NCI-H128 (cell line): ENCODE measurements around the gene C14orf119.

Experiments used
- DNase-seq: peaks from one replicate; lab custom pipeline; 2025; ENCODE audit not compliant: unreplicated experiment; lab: John Stamatoyannopoulos, UW

The C14orf119 gene

GRCh38 chr14:23060536-23061260 lies 34.6 kb upstream of the C14orf119 start:
- no peak for DNase-seq

DNA sequence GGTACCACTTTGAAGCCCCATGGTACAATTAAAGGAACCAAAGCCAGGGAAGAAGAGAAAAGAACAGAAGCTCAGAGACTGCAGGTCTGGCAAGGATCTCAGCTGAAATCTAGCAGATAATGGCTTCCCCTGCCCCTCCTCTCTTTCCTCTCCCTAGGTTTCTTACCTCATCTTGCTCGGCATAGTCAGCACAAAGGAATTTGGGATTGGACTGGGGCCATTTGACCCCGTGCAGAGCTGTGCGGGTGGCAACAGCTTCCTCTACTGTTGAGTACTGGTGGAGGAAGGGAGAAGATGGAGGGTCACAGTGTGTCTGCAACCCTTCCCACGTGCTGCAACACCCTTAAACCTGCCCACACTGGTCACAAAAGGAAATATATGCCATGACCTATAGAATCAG lies 33.3 kb upstream of the C14orf119 start:
- DNase-seq, result no peak

- DNase-seq, result no peak
Observed at GRCh38 chr14:23063601-23064000, 31.7 kb upstream of the C14orf119 start.

- no peak for DNase-seq
Observed at GRCh38 chr14:23066368-23066767, 28.9 kb upstream of the C14orf119 start.

DNA sequence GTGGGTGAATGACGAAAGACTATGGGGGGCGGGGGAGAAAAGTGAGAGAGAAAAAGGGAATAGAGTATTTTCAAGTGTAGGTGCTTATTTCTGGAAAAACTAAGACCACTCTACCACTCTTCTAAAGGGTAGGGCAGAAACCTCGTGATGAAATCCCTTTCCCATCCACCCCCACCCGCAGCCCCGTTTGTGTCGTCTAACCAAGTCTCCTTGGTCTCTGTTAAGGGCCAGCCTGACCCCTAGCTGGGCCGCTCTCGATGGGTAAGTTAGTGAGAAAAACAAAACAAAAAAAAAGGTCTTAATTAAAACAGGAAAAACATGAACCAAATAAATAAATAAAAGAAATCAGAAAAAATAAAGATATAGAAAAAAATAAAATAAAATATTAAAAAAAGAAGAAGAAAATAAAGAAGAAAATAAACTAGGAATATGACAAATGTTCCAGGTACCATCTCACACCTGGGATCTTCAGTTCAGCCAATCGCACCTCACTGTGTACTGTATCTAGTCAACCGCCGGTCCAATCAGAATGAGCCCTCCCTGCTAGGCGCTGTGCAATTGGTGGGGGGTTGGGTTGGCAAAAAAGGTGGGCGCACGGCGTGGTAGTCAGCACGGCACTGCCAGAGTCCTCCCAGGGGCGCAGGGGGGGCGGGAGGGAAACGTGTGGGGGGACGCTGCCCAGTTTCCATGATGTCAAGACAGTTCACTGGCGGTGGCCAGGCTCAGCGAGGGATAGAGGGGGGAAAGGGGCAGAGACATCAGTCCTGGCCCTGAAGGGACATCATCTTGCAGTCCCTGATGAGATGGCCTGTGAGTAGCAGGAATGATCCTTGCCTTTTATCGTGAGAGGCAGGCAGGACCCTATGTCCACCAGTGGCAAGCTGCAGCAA lies 28.2 kb upstream of the C14orf119 start:
- no peak for DNase-seq

DNA sequence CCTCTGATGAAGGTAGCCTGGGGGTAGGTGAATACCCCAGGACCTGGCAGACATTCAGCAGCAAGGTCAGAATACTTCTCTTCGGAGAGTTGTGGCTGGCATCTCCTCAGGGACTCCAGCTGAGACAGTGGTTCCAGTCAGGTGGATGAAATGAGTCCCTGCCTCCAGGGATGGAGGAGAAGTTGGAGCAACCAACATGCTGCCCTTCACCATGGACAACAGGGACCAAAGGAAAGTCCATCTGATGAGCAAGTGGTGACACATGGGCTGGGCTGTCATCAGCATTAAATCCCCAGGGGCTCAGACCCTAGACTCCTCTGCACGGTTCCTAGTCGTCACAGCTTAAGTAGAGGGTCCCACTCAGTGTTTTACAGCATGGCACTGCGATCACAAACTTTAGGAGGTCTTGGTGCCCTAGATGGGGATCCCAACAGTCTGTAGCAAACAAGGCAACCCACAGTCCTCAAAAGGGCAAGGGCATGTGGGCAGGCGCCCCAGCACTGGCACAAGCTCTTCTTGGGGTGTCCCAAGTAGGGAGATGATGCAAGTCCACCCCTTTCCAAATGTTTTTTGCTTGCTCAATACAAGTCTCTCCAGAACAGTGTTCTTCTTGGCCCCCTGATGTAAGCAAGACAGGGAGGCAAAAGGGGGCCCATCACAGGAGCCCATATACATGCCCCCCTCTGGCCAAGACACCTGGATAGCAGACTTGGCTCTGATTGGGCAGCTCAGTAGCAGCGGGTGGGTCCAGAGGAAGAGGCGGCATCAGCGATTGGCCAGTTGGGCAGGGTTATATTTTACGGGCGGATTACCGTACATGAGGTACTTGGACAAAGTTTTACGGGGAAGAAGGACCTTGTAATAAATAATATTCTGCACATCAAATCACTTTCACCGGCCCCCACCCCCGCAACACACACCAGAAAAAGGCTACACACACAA lies 27.2 kb upstream of the C14orf119 start:
- no peak for DNase-seq

- DNase-seq, result no peak
Observed at GRCh38 chr14:23068789-23069412, 26.4 kb upstream of the C14orf119 start.

- no peak for DNase-seq
Observed at GRCh38 chr14:23069413-23069806, 25.9 kb upstream of the C14orf119 start.

GRCh38 chr14:23070262-23071129 lies 24.8 kb upstream of the C14orf119 start:
- no peak for DNase-seq

- DNase-seq, result no peak
Observed at GRCh38 chr14:23071244-23071920, 23.9 kb upstream of the C14orf119 start.

DNA sequence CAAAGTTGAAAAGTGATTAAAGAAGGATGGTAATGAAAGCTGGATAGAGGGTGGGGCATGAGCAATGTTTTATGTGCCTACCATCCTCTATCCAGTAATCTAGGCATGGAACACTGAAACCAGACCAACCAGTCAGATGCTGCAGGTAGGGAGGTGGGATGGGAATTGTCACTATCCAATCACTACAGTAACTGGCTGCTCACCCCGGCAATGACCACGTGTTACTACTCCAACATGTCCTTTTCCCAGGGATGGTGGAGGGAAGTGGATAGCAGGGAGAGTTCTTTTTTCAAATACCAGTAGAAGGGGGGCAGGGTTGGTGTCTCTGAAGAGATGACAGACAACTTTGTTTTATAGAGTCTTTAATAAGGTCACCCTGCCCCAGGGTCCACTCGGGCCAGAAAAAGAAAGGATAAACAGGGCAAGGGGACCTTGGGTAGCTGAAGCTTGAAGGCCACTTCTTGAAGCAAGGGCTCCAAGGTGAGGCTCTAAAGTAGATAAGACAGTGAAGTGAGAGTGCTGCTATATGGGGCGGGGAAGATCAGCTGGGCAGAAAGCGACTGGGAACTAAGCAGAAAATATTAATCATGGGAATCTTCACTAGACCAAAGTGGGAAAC lies 23.3 kb upstream of the C14orf119 start:
- DNase-seq, result no peak

- DNase-seq, result no peak
Observed at GRCh38 chr14:23074906-23075305, 20.4 kb upstream of the C14orf119 start.

GRCh38 chr14:23076785-23077408 lies 18.4 kb upstream of the C14orf119 start:
- no peak for DNase-seq

GRCh38 chr14:23077962-23078361 lies 17.3 kb upstream of the C14orf119 start:
- DNase-seq, result no peak

GRCh38 chr14:23078692-23079116 lies 16.6 kb upstream of the C14orf119 start:
- DNase-seq, result no peak

DNA sequence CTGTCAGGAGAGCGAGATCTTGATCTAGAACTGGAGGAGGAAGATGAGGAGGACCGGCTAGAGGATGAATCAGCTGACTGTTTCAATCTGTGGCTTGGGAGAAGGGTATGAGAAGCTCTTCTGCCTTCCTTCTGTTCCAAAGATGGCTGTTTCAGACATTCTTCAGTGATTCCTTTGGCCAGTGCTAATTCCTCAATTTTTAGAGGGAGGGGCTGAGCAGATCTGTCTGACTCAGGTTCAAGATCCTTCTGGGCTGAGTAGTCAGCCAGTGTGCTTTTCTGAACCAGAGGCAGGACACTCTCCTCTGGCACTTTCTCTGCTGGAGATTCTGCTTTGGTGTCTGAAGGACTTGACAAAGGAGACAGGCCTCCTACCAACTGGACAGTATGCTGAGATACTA lies 15.6 kb upstream of the C14orf119 start:
- no peak for DNase-seq

GRCh38 chr14:23080474-23080873 lies 14.8 kb upstream of the C14orf119 start:
- no peak for DNase-seq

DNA sequence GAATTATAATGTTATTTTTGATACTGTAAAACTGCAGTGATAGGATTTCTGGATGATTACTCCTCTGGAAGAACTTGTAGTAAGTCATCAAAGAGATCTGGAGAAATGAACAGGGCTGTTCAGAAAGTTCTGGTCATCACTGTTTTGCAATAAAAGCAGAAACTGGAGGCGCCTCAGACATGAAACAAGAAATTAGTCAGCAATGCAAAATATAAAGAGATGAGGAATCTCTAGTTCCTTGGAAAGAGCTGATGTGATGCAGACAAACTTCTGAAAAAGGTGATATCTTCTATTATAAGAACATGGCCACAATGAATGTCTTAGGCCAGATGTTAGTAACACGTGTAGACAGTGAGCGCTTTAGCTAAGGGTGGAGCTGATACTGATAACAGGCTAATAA lies 9.8 kb upstream of the C14orf119 start:
- no peak for DNase-seq
